ENCODE results near the gene RFPL1.

- TF ChIP-seq CTCF (conservative IDR thresholded peaks at IDR 0.05 in 1 of 2, IDR thresholded peaks at IDR 0.05 in 1 of 2; ENCODE audit: extremely low read depth in 1 of 2, insufficient read depth in 1 of 2, low read depth in 1 of 2, low read length in 2 of 2), result no peak
- no peak for TF ChIP-seq EZH2 (IDR thresholded peaks at IDR 0.05; ENCODE audit: borderline replicate concordance, low read length)
Observed at GRCh38 chr22:29481265-29482000, 43.0 kb downstream of the RFPL1 start.
